Endothelial cell of umbilical vein (primary cell): ENCODE results near the gene OMA1. TPM values are rescaled to one million over a fixed set of nuclear protein-coding genes. Genes with fewer than 3 reads are reported as not detected.

Experiments
- BruUV-seq: library from RNA; stranded (reverse); fragments of 400-500 nt; replicated peaks from 2 replicates; lab custom pipeline; 2021; lab: Mats Ljungman, UMichigan
- CTCF ChIA-PET: fragments of 300-600, 350-600 bp; sonication (Branson Sonifier 250); formaldehyde crosslinking; loops from one replicate; lab custom pipeline; 2021; ENCODE audit warnings: antibody characterized with exemption, inconsistent platforms; lab: Charles Lee
- POLR2A ChIA-PET: fragments of 300-600, 350-600 bp; sonication (Branson Sonifier 250); formaldehyde crosslinking; loops from one replicate; lab custom pipeline; 2021; ENCODE audit warnings: antibody characterized with exemption, inconsistent platforms; lab: Charles Lee
- DNase-seq: peaks from one replicate; pipeline ENCODE4 v3.0.0-alpha.2; 2011; ENCODE audit warnings: low read depth, low spot score
- FAIRE-seq: peaks from 2 replicates; lab custom pipeline; 2011; peaks lifted over from hg19 to GRCh38; lab: Jason Lieb, UNC
- H2AFZ ChIP-seq: 2 replicates; pipeline ENCODE4 v1.6.0; 2012; ENCODE audit warnings: low read depth, low read length, control low read depth, inconsistent platforms
- H3K27ac ChIP-seq: 2 replicates; pipeline ENCODE4 v1.5.1; 2011; ENCODE audit warnings: low read depth, mild to moderate bottlenecking, control low read depth, low read length, moderate library complexity; ENCODE audit not compliant: insufficient read depth
- H3K27me3 ChIP-seq, 2 experiments: 2 replicates each; pipeline versions ENCODE4 v1.6.0 to v1.6.1; 2011; ENCODE audit warnings: low read length in 2 of 2, mixed read lengths in 1 of 2; ENCODE audit not compliant: control insufficient read depth in 2 of 2, insufficient read depth in 2 of 2
- H3K36me3 ChIP-seq, 2 experiments: 2 replicates in 1 of 2; 3 replicates in 1 of 2; pipeline ENCODE4 v1.5.1; 2011; ENCODE audit warnings: low read length in 2 of 2, mild to moderate bottlenecking in 1 of 2, moderate library complexity in 1 of 2; ENCODE audit not compliant: control insufficient read depth in 2 of 2, insufficient read depth in 2 of 2; ENCODE audit errors: extremely low read depth in 1 of 2
- H3K4me1 ChIP-seq: 3 replicates; pipeline ENCODE4 v1.5.1; 2011; ENCODE audit warnings: mild to moderate bottlenecking, low read length; ENCODE audit not compliant: control insufficient read depth, insufficient read depth; ENCODE audit errors: extremely low read depth
- H3K4me2 ChIP-seq: 2 replicates; pipeline ENCODE4 v1.6.1; 2011; ENCODE audit warnings: low read length, control low read depth, mixed read lengths; ENCODE audit not compliant: insufficient read depth
- H3K4me3 ChIP-seq, 3 experiments: fragments of 200-600 bp in 1 of 3; sonication (generic), shearing (Covaris generic) in 1 of 3; replicated peaks in 1 of 3; 2 replicates each; pipeline ENCODE4 v1.5.1; 2011 to 2016; ENCODE audit warnings: control low read depth in 3 of 3, low read length in 3 of 3, mild to moderate bottlenecking in 2 of 3, inconsistent platforms in 1 of 3, low read depth in 1 of 3, moderate library complexity in 1 of 3; ENCODE audit not compliant: insufficient read depth in 1 of 3
- H3K79me2 ChIP-seq: 2 replicates; pipeline ENCODE4 v1.6.0; 2012; ENCODE audit warnings: low read length, inconsistent platforms; ENCODE audit not compliant: control insufficient read depth, insufficient read depth
- H3K9ac ChIP-seq: replicated peaks from 2 replicates; pipeline ENCODE3; 2011; ENCODE audit warnings: low read length, control low read depth; ENCODE audit not compliant: insufficient read depth; ENCODE audit errors: extremely low read depth
- H3K9me1 ChIP-seq: replicated peaks from 3 replicates; pipeline ENCODE4 v1.6.0; 2011; ENCODE audit warnings: mild to moderate bottlenecking, low read length; ENCODE audit not compliant: control insufficient read depth, insufficient read depth; ENCODE audit errors: extremely low read depth
- H3K9me3 ChIP-seq: replicated peaks from 2 replicates; pipeline ENCODE4 v1.5.1; 2012; ENCODE audit warnings: low read length, inconsistent platforms; ENCODE audit not compliant: control insufficient read depth, insufficient read depth
- H4K20me1 ChIP-seq: replicated peaks from 2 replicates; pipeline ENCODE3; 2011; ENCODE audit warnings: mild to moderate bottlenecking, low read length; ENCODE audit not compliant: control insufficient read depth, insufficient read depth; ENCODE audit errors: extremely low read depth
- CTCF ChIP-seq, 2 donors: IDR thresholded peaks; 1 replicate in 1 of 2; 2 replicates in 1 of 2; pipeline ENCODE4 v1.5.1; 2011; ENCODE audit warnings: low read length in 2 of 2, mild to moderate bottlenecking in 2 of 2, moderate library complexity in 2 of 2, control low read depth in 1 of 2, inconsistent platforms in 1 of 2, low read depth in 1 of 2; ENCODE audit not compliant: insufficient read depth in 1 of 2; ENCODE audit errors: extremely low read depth in 1 of 2
- EZH2 ChIP-seq: IDR thresholded peaks from 2 replicates; pipeline ENCODE4 v1.6.1; 2012; ENCODE audit warnings: borderline replicate concordance, low read depth, mild to moderate bottlenecking, moderate library complexity, low read length, inconsistent platforms; ENCODE audit not compliant: severe bottlenecking
- FOS ChIP-seq: IDR thresholded peaks from 2 replicates; pipeline ENCODE4 v1.6.1; 2011; ENCODE audit warnings: mild to moderate bottlenecking, low read length, moderate library complexity, borderline replicate concordance; ENCODE audit not compliant: insufficient read depth
- GATA2 ChIP-seq: IDR thresholded peaks from 2 replicates; pipeline ENCODE4 v1.7.0; 2011; ENCODE audit warnings: low read depth, mild to moderate bottlenecking, moderate library complexity, mixed read lengths, low read length; ENCODE audit not compliant: insufficient read length, insufficient read depth
- JUN ChIP-seq: IDR thresholded peaks from 2 replicates; pipeline ENCODE4 v1.6.1; 2011; ENCODE audit warnings: borderline replicate concordance, low read depth; ENCODE audit not compliant: insufficient read length, insufficient read depth
- MYC ChIP-seq: IDR thresholded peaks from one replicate; pipeline ENCODE4 v1.6.1; 2011; ENCODE audit warnings: mild to moderate bottlenecking, low read depth, low read length
- POLR2A ChIP-seq: IDR thresholded peaks from 2 replicates; pipeline ENCODE4 v1.6.1; 2012; ENCODE audit warnings: low read depth, mild to moderate bottlenecking, control low read depth, low read length
- POLR2AphosphoS5 ChIP-seq: IDR thresholded peaks from 2 replicates; pipeline ENCODE4 v1.6.1; 2012; ENCODE audit warnings: low read depth, mild to moderate bottlenecking, control low read depth, low read length, moderate library complexity; ENCODE audit not compliant: insufficient read depth
- dilution Hi-C: fragments of 300-500 bp; cut with MboI; formaldehyde crosslinking; loops from one replicate; pipeline ENCODE4 v1.15.0; 2019; ENCODE audit warnings: low sequenced_read_pairs; ENCODE audit not compliant: extremely low pct_ligation_motif_present
- intact Hi-C: fragments of 100-400 bp; cut with micrococcal nuclease; formaldehyde crosslinking; loops from one replicate; pipeline ENCODE4 v1.10.0; 2022
- polyA plus RNA-seq, 4 experiments: library from polyadenylated mRNA; depleted of rRNA in 3 of 4; stranded (reverse) in 3 of 4; unstranded in 1 of 4; fragments of >200 nt; gene quantifications; 2 replicates each; pipeline versions ENCODE4 v1.2.1 to v1.2.3, GENCODE V29; 2011 to 2012; ENCODE audit warnings: missing spikeins in 1 of 4
- total RNA-seq: library from RNA; stranded (reverse); gene quantifications from 2 replicates; pipeline ENCODE4 v1.2.3, GENCODE V29; 2021
- TF ChIP-seq, protein P1 (sequence below): IDR thresholded peaks from 2 replicates; pipeline ENCODE4 v1.6.1; 2011; ENCODE audit not compliant: insufficient read depth, insufficient read length

OMA1 gene
- total and polyA plus RNA-seq, 2 donors (not counting 3 experiments of a cell fraction or from before 2014, with no cell fraction given) = 4.0 to 4.6 TPM

DNA sequence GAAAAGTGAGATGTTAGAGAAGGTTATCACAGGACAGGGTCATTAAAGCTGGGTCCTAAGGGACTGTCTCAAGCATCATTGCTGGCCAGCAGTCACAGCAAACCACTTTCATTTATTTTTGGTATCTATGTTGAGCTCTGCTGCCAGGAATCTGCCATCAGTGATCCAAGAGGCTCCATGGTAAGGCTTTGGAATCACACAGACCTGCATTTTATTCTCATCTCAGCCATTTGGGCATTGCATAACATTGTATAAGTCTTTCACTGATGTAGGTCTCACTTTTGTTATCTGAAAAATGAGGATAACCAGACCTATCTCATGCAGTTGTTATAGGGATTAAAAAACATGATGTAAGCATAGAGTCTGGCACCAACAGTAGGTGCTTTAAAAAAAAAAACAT is 77.5 kb downstream of the OMA1 start:
- Histone ChIP-seq H3K79me2 (no peaks in the 10 kb centered on the region), H3K9me3 (no peaks in the 10 kb centered on the region), H3K27ac (no peak overlapping the region), H3K9me1 (no peaks in the 10 kb centered on the region), H3K4me2 (no peak overlapping the region), H3K36me3 (no peaks in the 10 kb centered on the region), H2AFZ (no peak overlapping the region), H3K4me1 (no peaks in the 10 kb centered on the region), H3K27me3 (no peaks in the 10 kb centered on the region), H3K4me3 (no peak overlapping the region), H4K20me1 (no peaks in the 10 kb centered on the region), H3K9ac (no peak overlapping the region)
- TF ChIP-seq GATA2 = no peak
- no peak for DNase-seq
- dilution Hi-C loops (no loop called here), intact Hi-C loops (no loop called here)
- FAIRE-seq = no peak
- ChIA-PET CTCF (no interaction called here), POLR2A (no interaction called here)
- no TSS peak for BruUV-seq

- Histone ChIP-seq H3K9ac (no peak overlapping the region), H3K9me3 (no peaks in the 10 kb centered on the region), H3K9me1 (no peaks in the 10 kb centered on the region), H3K79me2 (no peaks in the 10 kb centered on the region), H3K36me3 (no peaks in the 10 kb centered on the region), H3K4me2 (no peak overlapping the region), H3K4me3 (no peak overlapping the region), H2AFZ (no peak overlapping the region), H4K20me1 (no peaks in the 10 kb centered on the region), H3K27ac (no peak overlapping the region), H3K27me3 (no peaks in the 10 kb centered on the region), H3K4me1 (no peaks in the 10 kb centered on the region)
- intact Hi-C loops = no loop called here
- no peak for TF ChIP-seq JUN
- TF ChIP-seq POLR2A = no peak
- TF ChIP-seq FOS = no peak
- TF ChIP-seq POLR2AphosphoS5 = no peak
- TF ChIP-seq EZH2 = no peak
- TF ChIP-seq GATA2 = no peak
- no peak for TF ChIP-seq CTCF (IDR thresholded peaks at IDR 0.05; ENCODE audit: extremely low read depth in 1 of 2, insufficient read depth in 1 of 2, low read depth in 1 of 2, low read length in 2 of 2)
- no peak for TF ChIP-seq MYC
- TF ChIP-seq, protein P1, sequence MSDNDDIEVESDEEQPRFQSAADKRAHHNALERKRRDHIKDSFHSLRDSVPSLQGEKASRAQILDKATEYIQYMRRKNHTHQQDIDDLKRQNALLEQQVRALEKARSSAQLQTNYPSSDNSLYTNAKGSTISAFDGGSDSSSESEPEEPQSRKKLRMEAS = no peak
- no peak for FAIRE-seq
- dilution Hi-C loops = no loop called here
- ChIA-PET CTCF (no interaction called here), POLR2A (no interaction called here)
- no peak for DNase-seq
- BruUV-seq = no TSS peak
Observed at GRCh38 chr1:58468612-58469011, 77.9 kb downstream of the OMA1 start.
